HG03103 (cell line): Measurements from ENCODE around the gene SGPP1.
"Not testable (repeated sequence)": the region's sequence is repeated elsewhere in the genome, so short reads cannot be mapped to it uniquely, and the experiment has no call there.

Experiments used
- ATAC-seq: cut with Tn5 transposase; IDR thresholded peaks from one replicate; pipeline ENCODE4 v1.9.1; 2021; ENCODE audit warnings: low read depth; ENCODE audit not compliant: unreplicated experiment

Gene SGPP1

GRCh38 chr14:63673886-63674497 lies 53.9 kb downstream of the SGPP1 start:
- ATAC-seq, result no peak

GRCh38 chr14:63673255-63673654 lies 54.6 kb downstream of the SGPP1 start:
- no peak for ATAC-seq

DNA sequence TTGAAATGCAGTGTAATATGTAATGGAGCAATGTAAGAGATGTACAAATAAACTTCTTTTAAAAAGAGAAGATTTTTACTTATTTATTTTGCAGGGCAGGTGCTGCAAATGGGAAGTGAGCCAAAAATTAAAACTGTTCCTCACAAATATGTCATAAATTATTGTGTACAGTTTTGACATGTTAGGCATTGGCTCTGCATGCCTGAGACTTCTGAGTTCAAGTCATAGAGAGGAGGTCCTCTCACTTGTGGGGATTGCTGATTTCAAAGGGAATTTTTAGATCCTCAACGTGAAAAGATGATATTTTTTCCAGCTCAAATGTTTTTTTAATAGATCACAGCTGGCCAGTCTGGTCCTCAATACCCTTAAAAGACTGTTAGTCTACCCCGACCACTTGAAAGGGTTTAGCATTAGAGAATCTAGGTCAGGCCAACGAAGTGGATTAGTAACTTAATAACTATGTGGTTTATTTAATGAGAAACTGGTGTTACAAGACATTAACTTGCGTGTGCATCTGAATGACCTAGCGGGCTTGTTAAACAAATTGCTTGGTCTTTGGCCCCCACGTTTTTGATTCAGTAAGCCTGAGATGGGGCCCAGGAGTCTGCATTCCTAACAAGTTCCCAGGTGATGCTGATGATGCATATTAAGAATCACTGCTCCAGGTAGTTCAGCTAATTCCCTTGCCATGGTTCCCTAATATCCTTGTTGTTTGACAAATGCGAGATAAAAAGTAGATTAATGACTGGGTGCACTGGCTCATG lies 55.3 kb downstream of the SGPP1 start:
- no peak for ATAC-seq

- no peak for ATAC-seq
Measured at GRCh38 chr14:63671987-63672386, 55.9 kb downstream of the SGPP1 start.

- ATAC-seq, result no peak
Measured at GRCh38 chr14:63670692-63671091, 57.2 kb downstream of the SGPP1 start.

DNA sequence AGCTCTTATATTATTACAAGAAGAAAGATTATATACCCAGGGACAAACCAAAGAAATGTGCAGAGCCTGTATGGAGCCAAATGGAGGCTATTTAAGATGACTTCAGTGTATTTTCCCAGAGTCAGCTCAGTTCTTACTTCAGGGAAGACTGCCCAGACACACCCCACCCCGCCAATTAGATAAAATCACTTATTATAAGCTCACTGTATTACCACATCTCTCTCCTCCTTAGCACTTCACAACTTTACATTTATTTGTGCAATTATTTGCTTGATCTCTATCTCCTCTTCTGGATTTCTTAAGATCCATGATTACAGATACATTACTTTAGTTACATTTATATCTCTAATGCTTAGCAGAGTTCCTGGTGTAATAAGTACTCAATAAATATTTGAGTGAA lies 61.5 kb downstream of the SGPP1 start:
- ATAC-seq, result no peak

DNA sequence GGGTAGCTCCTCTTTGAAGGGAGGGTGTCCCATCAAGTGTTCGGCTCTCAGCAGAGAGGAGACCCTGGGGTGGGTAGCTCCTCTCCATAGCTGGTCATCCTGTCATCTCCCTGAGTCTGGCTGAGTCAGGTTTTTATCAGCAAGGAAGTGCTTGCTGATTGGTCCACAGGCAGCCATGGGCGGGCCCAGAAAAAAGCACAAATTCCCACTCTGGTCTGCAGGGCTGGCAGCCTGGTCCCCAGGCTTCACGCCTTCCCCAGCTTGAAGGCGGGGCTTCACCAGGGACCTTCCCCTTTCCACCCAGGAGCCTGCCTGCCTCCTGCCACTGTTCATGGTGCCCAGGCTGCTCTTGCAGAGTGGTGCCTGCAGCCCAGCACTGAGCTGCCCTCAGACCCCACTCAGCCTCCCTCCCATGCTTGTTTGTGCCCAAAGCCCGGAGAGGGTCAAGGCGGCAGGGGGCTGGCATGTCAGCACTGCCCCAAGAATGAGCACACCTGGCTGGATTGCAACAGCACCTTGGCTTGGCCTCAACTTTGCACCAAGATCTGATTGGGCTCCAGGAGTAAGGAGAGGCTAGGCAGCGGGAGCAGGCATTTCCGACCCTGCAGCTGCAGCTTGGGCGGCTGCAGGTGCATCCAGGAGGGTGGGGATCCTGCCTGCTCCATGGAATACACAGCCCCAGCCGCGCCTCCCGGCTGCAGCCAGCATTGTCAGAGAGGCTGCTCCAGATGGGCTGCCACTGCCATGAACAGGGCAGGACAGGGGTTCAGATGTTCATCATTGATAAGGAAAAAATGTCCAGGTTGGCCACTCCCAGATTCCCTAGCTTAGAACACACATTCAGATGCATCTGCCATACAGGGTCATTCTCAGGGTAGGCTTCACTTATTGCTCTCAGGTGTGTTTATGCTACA lies 64.2 kb downstream of the SGPP1 start:
- ATAC-seq, result no peak

DNA sequence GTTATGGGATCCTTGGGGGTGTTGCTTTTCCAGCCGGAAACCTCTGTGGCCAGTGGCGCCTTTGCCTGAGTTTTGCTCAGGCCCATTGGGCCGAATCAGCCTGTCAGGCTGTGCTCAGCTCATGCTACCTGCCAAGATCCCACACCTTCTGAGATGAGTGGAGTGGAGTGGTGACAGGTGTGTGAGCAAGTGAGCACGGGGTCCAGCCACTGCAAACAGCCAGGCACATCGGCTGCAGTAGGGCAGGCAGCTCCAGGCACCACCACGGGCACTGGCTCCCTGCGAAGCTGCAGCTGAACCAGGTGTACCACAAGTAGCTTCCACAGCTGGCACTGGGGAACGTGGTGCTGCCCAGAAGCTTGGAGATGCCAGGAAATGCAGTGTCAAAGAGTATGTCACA lies 65.1 kb downstream of the SGPP1 start:
- no peak for ATAC-seq

DNA sequence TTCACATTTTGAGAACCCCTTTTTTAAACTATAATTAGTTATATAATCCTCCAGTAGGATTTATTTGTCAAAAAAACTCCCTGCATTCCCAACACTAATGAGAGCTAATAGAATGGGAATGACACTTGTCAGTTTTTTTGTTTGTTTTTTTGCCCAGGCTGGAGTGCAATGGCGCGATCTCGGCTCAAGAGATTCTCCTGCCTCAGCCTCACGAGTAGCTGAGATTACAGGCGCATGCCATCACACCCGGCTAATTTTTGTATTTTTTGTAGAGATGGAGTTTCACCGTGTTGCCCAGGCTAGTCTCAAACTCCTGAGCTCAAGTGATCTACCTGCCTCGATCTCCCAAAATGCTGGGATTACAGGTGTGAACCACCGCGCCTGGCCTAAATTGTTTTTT lies 66.0 kb downstream of the SGPP1 start:
- not testable (repeated sequence) for ATAC-seq

DNA sequence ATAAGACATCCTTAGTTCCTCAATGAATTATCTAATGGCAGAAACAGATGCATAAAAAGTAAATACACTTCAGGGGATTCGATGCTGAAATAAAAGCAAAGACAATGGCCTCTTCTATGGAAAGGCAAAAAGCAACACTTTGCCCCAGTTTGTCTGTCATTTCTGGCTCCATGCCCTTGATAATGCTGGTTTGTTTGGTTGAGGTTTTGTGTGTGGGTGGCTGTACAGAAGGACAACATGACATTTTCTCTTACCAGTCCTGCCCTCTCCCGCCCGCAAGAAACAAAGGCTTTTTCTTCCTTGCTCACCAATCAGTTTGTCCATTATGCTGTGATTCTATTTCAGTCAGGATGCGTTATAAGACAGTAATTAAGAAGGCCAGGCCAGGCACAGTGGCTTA lies 68.1 kb downstream of the SGPP1 start:
- ATAC-seq, result no peak

- no peak for ATAC-seq
Measured at GRCh38 chr14:63656194-63656593, 71.7 kb downstream of the SGPP1 start.

GRCh38 chr14:63654936-63655335 lies 72.9 kb downstream of the SGPP1 start:
- no peak for ATAC-seq

- no peak for ATAC-seq
Measured at GRCh38 chr14:63654346-63654745, 73.5 kb downstream of the SGPP1 start.

GRCh38 chr14:63652406-63652805 lies 75.5 kb downstream of the SGPP1 start:
- no peak for ATAC-seq

- ATAC-seq, result no peak
Measured at GRCh38 chr14:63650256-63650952, 77.5 kb downstream of the SGPP1 start.

- ATAC-seq, result no peak
Measured at GRCh38 chr14:63647696-63648410, 80.0 kb downstream of the SGPP1 start.

DNA sequence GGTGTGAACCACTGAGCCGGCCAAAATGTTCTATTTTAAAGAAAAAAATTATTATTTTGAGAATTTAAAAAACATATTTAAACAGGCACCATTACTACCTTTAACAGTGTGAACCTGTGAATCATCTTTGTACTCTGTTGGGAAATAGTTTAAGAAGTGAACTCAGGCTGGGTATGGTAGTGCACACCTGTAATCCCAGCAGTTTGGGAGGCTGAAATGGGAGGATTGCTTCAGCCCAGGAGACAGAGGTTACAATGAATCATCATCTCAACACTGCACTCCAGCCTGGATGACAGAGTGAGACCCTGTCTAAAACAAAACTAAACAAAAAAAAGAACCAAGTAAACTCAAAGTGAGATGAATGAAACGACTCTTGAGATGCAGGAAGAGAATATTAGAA lies 83.1 kb downstream of the SGPP1 start:
- ATAC-seq, result no peak

DNA sequence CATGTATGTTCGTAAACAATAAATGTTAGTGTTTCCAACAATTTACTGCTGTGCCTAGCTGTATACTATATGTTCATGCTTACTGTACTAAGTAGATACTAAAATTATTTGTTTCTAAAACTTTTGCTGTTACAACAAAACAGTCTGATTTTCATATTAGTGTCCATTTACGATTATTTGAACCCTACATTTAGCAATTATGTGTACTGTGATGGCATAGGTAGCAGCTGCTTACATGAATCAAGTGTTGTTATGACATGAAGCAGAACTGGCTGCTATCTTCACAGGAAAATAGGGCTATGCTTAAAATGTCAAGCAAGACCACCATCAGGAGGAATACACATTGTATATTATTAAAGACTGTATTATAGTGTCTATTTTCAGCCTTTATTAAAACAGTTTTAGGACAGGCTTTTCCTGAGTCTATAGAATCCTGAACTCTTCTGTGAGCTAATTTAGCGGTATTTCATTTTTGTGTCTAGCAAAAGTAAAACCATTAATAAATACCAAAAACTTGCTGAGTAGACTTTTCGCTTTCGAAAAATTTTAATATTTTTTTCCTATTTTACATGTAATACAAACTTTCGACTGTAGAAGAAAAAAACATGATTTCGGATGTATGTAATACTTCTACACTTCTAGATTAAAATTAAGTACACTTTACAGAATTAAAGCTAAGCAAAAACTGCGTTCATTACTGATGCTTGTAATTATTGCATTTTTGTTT lies 85.0 kb downstream of the SGPP1 start:
- no peak for ATAC-seq

DNA sequence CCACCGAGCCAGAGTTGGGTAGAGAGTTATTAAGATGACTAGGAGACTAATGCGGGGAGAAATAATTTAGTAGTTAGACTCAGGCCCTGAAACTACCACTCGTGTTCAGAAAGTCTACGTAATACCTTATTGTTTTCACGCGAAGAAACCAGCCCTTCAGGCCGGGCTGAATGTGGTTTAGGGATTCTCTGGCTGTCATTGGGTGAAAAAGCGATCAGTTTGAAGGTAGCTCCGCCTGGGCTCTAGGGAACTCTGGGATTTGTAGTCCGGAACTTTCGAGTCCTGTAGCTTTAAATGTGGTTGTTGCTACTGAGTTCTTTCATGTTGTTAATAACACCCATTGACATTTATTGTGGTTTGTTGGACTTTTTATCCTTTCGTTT lies 85.6 kb downstream of the SGPP1 start:
- peak; percentile 45 for ATAC-seq
